Endothelial cell of umbilical vein (primary cell): ENCODE results near the gene LCLAT1.

Source experiments
- CTCF ChIP-seq, 2 donors: IDR thresholded peaks; 1 replicate in 1 of 2; 2 replicates in 1 of 2; pipeline ENCODE4 v1.5.1; 2011; ENCODE audit warnings: low read length in 2 of 2, mild to moderate bottlenecking in 2 of 2, moderate library complexity in 2 of 2, control low read depth in 1 of 2, inconsistent platforms in 1 of 2, low read depth in 1 of 2; ENCODE audit not compliant: insufficient read depth in 1 of 2; ENCODE audit errors: extremely low read depth in 1 of 2
- GATA2 ChIP-seq: IDR thresholded peaks from 2 replicates; pipeline ENCODE4 v1.7.0; 2011; ENCODE audit warnings: low read depth, mild to moderate bottlenecking, moderate library complexity, mixed read lengths, low read length; ENCODE audit not compliant: insufficient read length, insufficient read depth

GRCh38 chr2:30548386-30548785 is 101.3 kb downstream of the LCLAT1 start:
- TF ChIP-seq CTCF (IDR thresholded peaks at IDR 0.05; ENCODE audit: extremely low read depth in 1 of 2, insufficient read depth in 1 of 2, low read depth in 1 of 2, low read length in 2 of 2) (no peak), GATA2 (no peak)
